Posterior vena cava (tissue), 2 donors: ENCODE data around the gene TTBK1. TPM values are rescaled to one million over a fixed set of nuclear protein-coding genes. Genes with fewer than 3 reads are reported as not detected.

ENCODE experiments used
- DNase-seq: peaks from one replicate; pipeline ENCODE4 v3.0.0-alpha.2; 2020; ENCODE audit warnings: low spot score
- intact Hi-C, 2 donors: fragments of 100-400 bp; cut with DNase I; formaldehyde crosslinking; loops; one replicate each; pipeline versions ENCODE4 v1.14.1 to v1.14.2; 2022 to 2023
- total RNA-seq, 2 donors: library from RNA; stranded (reverse); fragmentation: NEBNext Ultra II Directional; extraction: Animal tissue kit (Norgen Biotek cat#: 25700); gene quantifications; one replicate each; pipeline ENCODE4 v1.2.1, GENCODE V29; 2021
- donor health status: DM: yes; HTN: yes; CAD: no.
- donor health status: DM: yes; HTN: yes; CAD: no.

Gene TTBK1
- total RNA-seq, 2 donors from 2014 or later = 0.09 to 0.14 TPM

GRCh38 chr6:43282060-43282459, 38.8 kb downstream of the TTBK1 start:
- no peak for DNase-seq
- intact Hi-C loops = no loop called here

- intact Hi-C loops = no loop called here
- DNase-seq = no peak
Observed at GRCh38 chr6:43282636-43283513, 39.6 kb downstream of the TTBK1 start.

GRCh38 chr6:43283514-43283901, 40.2 kb downstream of the TTBK1 start:
- DNase-seq = no peak
- intact Hi-C loops = no loop called here

- intact Hi-C loops = no loop called here
- no peak for DNase-seq
Observed at GRCh38 chr6:43283905-43284304, 40.6 kb downstream of the TTBK1 start.

- intact Hi-C loops = no loop called here
- DNase-seq = no peak
Observed at GRCh38 chr6:43284991-43285781, 41.9 kb downstream of the TTBK1 start.

GRCh38 chr6:43285832-43286231, 42.6 kb downstream of the TTBK1 start:
- intact Hi-C loops = no loop called here

GRCh38 chr6:43286456-43286979, 43.2 kb downstream of the TTBK1 start:
- DNase-seq = no peak
- intact Hi-C loops = no loop called here

More at GRCh38 chr6:43285832-43286231, 42.6 kb downstream of the TTBK1 start:
- no peak for DNase-seq

- intact Hi-C loops = no loop called here
- DNase-seq = no peak
Observed at GRCh38 chr6:43286980-43287716, 43.9 kb downstream of the TTBK1 start.

- intact Hi-C loops = no loop called here
- DNase-seq = no peak
Observed at GRCh38 chr6:43287717-43288679, 44.7 kb downstream of the TTBK1 start.

- intact Hi-C loops = no loop called here
- peak; percentile 13 for DNase-seq
Observed at GRCh38 chr6:43290339-43290904, 47.1 kb downstream of the TTBK1 start.

- intact Hi-C loops = no loop called here
- DNase-seq = peak; percentile 3
Observed at GRCh38 chr6:43290905-43291355, 47.6 kb downstream of the TTBK1 start.

GRCh38 chr6:43291708-43292107, 48.4 kb downstream of the TTBK1 start:
- no peak for DNase-seq
- intact Hi-C loops = no loop called here

GRCh38 chr6:43292341-43292740, 49.1 kb downstream of the TTBK1 start:
- DNase-seq = peak; percentile 56
- intact Hi-C loops = no loop called here

GRCh38 chr6:43292763-43293318, 49.6 kb downstream of the TTBK1 start:
- DNase-seq = peak; percentile 54
- intact Hi-C loops = no loop called here

- intact Hi-C loops = no loop called here
- no peak for DNase-seq
Observed at GRCh38 chr6:43293698-43294097, 50.4 kb downstream of the TTBK1 start.

- DNase-seq = peak; percentile 7
- intact Hi-C loops = no loop called here
Observed at GRCh38 chr6:43294536-43294935, 51.3 kb downstream of the TTBK1 start.

- intact Hi-C loops = no loop called here
- peak; percentile 7 for DNase-seq
Observed at GRCh38 chr6:43295456-43295855, 52.2 kb downstream of the TTBK1 start.
